ENCODE measurements around the gene SH3RF2. TPM values are rescaled to one million over a fixed set of nuclear protein-coding genes. Genes with fewer than 3 reads are reported as not detected.

SH3RF2 gene, protein sequence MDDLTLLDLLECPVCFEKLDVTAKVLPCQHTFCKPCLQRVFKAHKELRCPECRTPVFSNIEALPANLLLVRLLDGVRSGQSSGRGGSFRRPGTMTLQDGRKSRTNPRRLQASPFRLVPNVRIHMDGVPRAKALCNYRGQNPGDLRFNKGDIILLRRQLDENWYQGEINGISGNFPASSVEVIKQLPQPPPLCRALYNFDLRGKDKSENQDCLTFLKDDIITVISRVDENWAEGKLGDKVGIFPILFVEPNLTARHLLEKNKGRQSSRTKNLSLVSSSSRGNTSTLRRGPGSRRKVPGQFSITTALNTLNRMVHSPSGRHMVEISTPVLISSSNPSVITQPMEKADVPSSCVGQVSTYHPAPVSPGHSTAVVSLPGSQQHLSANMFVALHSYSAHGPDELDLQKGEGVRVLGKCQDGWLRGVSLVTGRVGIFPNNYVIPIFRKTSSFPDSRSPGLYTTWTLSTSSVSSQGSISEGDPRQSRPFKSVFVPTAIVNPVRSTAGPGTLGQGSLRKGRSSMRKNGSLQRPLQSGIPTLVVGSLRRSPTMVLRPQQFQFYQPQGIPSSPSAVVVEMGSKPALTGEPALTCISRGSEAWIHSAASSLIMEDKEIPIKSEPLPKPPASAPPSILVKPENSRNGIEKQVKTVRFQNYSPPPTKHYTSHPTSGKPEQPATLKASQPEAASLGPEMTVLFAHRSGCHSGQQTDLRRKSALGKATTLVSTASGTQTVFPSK
- total RNA-seq (10 to 100 TPM in 1 of 2 donors, 1 to 10 TPM in 1; 1.9 to 10.5 TPM), polyA plus RNA-seq (1 to 10 TPM; 1.0 to 7.9 TPM)

- H3K9me3 ChIP-seq (ENCODE audit: control insufficient read depth in 4 of 4, low read length in 3 of 4) = no peaks in the 10 kb centered on the region
- TF ChIP-seq, protein P1, sequence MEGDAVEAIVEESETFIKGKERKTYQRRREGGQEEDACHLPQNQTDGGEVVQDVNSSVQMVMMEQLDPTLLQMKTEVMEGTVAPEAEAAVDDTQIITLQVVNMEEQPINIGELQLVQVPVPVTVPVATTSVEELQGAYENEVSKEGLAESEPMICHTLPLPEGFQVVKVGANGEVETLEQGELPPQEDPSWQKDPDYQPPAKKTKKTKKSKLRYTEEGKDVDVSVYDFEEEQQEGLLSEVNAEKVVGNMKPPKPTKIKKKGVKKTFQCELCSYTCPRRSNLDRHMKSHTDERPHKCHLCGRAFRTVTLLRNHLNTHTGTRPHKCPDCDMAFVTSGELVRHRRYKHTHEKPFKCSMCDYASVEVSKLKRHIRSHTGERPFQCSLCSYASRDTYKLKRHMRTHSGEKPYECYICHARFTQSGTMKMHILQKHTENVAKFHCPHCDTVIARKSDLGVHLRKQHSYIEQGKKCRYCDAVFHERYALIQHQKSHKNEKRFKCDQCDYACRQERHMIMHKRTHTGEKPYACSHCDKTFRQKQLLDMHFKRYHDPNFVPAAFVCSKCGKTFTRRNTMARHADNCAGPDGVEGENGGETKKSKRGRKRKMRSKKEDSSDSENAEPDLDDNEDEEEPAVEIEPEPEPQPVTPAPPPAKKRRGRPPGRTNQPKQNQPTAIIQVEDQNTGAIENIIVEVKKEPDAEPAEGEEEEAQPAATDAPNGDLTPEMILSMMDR (IDR thresholded peaks at IDR 0.05; ENCODE audit: low read depth, low read length, missing input control) = peak; percentile 4
- TF ChIP-seq HNF4A (conservative IDR thresholded peaks at IDR 0.05) (peak; percentile 26 to 35), YY1 (IDR thresholded peaks at IDR 0.05) (peak; percentile 76), GABPA (IDR thresholded peaks at IDR 0.05 in 1 of 2, conservative IDR thresholded peaks at IDR 0.05 in 1 of 2) (no peak), RXRA (IDR thresholded peaks at IDR 0.05) (peak in 1 of 2 donors; percentile 26), FOXA2 (IDR thresholded peaks at IDR 0.05) (no peak), MAX (IDR thresholded peaks at IDR 0.05) (peak; percentile 30), EGR1 (IDR thresholded peaks at IDR 0.05; ENCODE audit: low read depth in 2 of 2) (no peak), FOXA1 (IDR thresholded peaks at IDR 0.05) (no peak), JUND (IDR thresholded peaks at IDR 0.05) (peak in 1 of 2 donors; percentile 6), TAF1 (conservative IDR thresholded peaks at IDR 0.05) (peak; percentile 38), RAD21 (IDR thresholded peaks at IDR 0.05) (peak; percentile 31 to 64), HNF4G (IDR thresholded peaks at IDR 0.05) (no peak), NR2F2 (IDR thresholded peaks at IDR 0.05) (no peak), SP1 (IDR thresholded peaks at IDR 0.05) (no peak)
- TF ChIP-seq, protein P2, sequence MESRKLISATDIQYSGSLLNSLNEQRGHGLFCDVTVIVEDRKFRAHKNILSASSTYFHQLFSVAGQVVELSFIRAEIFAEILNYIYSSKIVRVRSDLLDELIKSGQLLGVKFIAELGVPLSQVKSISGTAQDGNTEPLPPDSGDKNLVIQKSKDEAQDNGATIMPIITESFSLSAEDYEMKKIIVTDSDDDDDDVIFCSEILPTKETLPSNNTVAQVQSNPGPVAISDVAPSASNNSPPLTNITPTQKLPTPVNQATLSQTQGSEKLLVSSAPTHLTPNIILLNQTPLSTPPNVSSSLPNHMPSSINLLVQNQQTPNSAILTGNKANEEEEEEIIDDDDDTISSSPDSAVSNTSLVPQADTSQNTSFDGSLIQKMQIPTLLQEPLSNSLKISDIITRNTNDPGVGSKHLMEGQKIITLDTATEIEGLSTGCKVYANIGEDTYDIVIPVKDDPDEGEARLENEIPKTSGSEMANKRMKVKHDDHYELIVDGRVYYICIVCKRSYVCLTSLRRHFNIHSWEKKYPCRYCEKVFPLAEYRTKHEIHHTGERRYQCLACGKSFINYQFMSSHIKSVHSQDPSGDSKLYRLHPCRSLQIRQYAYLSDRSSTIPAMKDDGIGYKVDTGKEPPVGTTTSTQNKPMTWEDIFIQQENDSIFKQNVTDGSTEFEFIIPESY (IDR thresholded peaks at IDR 0.05) = no peak
- TF ChIP-seq, protein P3, sequence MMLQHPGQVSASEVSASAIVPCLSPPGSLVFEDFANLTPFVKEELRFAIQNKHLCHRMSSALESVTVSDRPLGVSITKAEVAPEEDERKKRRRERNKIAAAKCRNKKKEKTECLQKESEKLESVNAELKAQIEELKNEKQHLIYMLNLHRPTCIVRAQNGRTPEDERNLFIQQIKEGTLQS (IDR thresholded peaks at IDR 0.05) = no peak
- TF ChIP-seq, protein P4, sequence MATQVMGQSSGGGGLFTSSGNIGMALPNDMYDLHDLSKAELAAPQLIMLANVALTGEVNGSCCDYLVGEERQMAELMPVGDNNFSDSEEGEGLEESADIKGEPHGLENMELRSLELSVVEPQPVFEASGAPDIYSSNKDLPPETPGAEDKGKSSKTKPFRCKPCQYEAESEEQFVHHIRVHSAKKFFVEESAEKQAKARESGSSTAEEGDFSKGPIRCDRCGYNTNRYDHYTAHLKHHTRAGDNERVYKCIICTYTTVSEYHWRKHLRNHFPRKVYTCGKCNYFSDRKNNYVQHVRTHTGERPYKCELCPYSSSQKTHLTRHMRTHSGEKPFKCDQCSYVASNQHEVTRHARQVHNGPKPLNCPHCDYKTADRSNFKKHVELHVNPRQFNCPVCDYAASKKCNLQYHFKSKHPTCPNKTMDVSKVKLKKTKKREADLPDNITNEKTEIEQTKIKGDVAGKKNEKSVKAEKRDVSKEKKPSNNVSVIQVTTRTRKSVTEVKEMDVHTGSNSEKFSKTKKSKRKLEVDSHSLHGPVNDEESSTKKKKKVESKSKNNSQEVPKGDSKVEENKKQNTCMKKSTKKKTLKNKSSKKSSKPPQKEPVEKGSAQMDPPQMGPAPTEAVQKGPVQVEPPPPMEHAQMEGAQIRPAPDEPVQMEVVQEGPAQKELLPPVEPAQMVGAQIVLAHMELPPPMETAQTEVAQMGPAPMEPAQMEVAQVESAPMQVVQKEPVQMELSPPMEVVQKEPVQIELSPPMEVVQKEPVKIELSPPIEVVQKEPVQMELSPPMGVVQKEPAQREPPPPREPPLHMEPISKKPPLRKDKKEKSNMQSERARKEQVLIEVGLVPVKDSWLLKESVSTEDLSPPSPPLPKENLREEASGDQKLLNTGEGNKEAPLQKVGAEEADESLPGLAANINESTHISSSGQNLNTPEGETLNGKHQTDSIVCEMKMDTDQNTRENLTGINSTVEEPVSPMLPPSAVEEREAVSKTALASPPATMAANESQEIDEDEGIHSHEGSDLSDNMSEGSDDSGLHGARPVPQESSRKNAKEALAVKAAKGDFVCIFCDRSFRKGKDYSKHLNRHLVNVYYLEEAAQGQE (IDR thresholded peaks at IDR 0.05) = peak; percentile 19
- DNase-seq (ENCODE audit: low spot score) = peak; percentile 57
- H3K36me3 ChIP-seq (ENCODE audit: control insufficient read depth in 4 of 4, insufficient read depth in 3 of 4, low read depth in 1 of 4, low read length in 3 of 4) = no peaks in the 10 kb centered on the region
- H3K27me3 ChIP-seq (ENCODE audit: control insufficient read depth in 4 of 4, insufficient read depth in 4 of 4, low read length in 3 of 4) = no peaks in the 10 kb centered on the region
- H3K27ac ChIP-seq (ENCODE audit: low read depth in 1 of 2, low read length in 2 of 2) = peak within 1 kb of the TSS; percentile 63 to 77
- peaks cover 0 to 48% (median 38%) of the 10 kb centered on the region in 4 donors for H3K4me1 ChIP-seq (ENCODE audit: control insufficient read depth in 4 of 4, insufficient read depth in 4 of 4, low read length in 3 of 4)
- WGBS = 3% methylated on average over 28 of the region's 28 CpGs
- peak within 1 kb of the TSS; percentile 73 to 95 (median 76) for H3K4me3 ChIP-seq (ENCODE audit: low read depth in 1 of 3, low read length in 3 of 3)
- H3K9ac ChIP-seq (ENCODE audit: low read depth in 1 of 2, low read length in 2 of 2) = peak within 1 kb of the TSS; percentile 42 to 75
These were observed at the start of gene SH3RF2 for GRCh38 chr5:145936401-145937131. Gene SH3RF2, plus strand, starts transcription at chr5:145936578. Its CDS starts 1,351 bp downstream, at chr5:145937929.

All from liver (tissue), 9 donors.